OCI-LY7 (cell line): ENCODE measurements around the gene DNALI1. TPM values are rescaled to one million over a fixed set of nuclear protein-coding genes. Genes with fewer than 3 reads are reported as not detected.

Source experiments
- BruUV-seq: library from RNA; stranded (reverse); fragments of 400-500 nt; replicated peaks from 2 replicates; lab custom pipeline; 2021; lab: Mats Ljungman, UMichigan
- CTCF ChIA-PET: fragments of 300-600 bp; sonication (Branson Sonifier 250); formaldehyde crosslinking; loops from one replicate; lab custom pipeline; 2022; ENCODE audit warnings: antibody characterized with exemption; ENCODE audit not compliant: unreplicated experiment; lab: Charles Lee
- POLR2A ChIA-PET: fragments of 300-600 bp; sonication (Branson Sonifier 250); formaldehyde crosslinking; loops from one replicate; lab custom pipeline; 2022; ENCODE audit warnings: antibody characterized with exemption; lab: Charles Lee
- DNase-seq: peaks from one replicate; pipeline ENCODE4 v3.0.0-alpha.2; 2015; ENCODE audit warnings: low spot score
- H2AFZ ChIP-seq: fragments of 200-600 bp; sonication (generic), shearing (Covaris generic); 2 replicates; pipeline ENCODE4 v1.6.1; 2014; ENCODE audit warnings: mild to moderate bottlenecking, antibody characterized with exemption, low read length, moderate library complexity
- H3K27ac ChIP-seq: fragments of 200-600 bp; sonication (generic); 2 replicates; pipeline ENCODE4 v1.5.1; 2014; ENCODE audit warnings: mixed run types, low read depth, mild to moderate bottlenecking, moderate library complexity, low read length, inconsistent platforms; ENCODE audit not compliant: poor library complexity, severe bottlenecking
- H3K36me3 ChIP-seq: fragments of 200-600 bp; sonication (generic); 2 replicates; pipeline ENCODE4 v1.6.1; 2014; ENCODE audit warnings: mild to moderate bottlenecking, antibody characterized with exemption, low read length, moderate library complexity, mixed read lengths; ENCODE audit not compliant: insufficient read depth
- H3K4me1 ChIP-seq: fragments of 200-600 bp; sonication (generic); 2 replicates; pipeline ENCODE4 v1.5.1; 2014; ENCODE audit warnings: mild to moderate bottlenecking, low read length; ENCODE audit not compliant: insufficient read depth, poor library complexity, severe bottlenecking
- H3K4me2 ChIP-seq: fragments of 200-600 bp; sonication (generic); 2 replicates; pipeline ENCODE4 v1.6.1; 2014; ENCODE audit warnings: mild to moderate bottlenecking, low read length
- H3K4me3 ChIP-seq: fragments of 200-600 bp; sonication (generic); 2 replicates; pipeline ENCODE4 v1.5.1; 2014; ENCODE audit warnings: mild to moderate bottlenecking, low read depth, low read length; ENCODE audit not compliant: poor library complexity, severe bottlenecking
- H3K79me2 ChIP-seq: fragments of 200-600 bp; sonication (generic); 2 replicates; pipeline ENCODE4 v1.6.1; 2016; ENCODE audit warnings: low read depth, mild to moderate bottlenecking, low read length, moderate library complexity, mixed read lengths; ENCODE audit not compliant: insufficient read depth
- H3K9me2 ChIP-seq: fragments of 200-600 bp; sonication (generic); 2 replicates; pipeline ENCODE4 v1.6.1; 2016; ENCODE audit warnings: mild to moderate bottlenecking, low read length, mixed read lengths; ENCODE audit not compliant: insufficient read depth
- H3K9me3 ChIP-seq: fragments of 200-600 bp; sonication (generic); 2 replicates; pipeline ENCODE4 v1.6.1; 2014; ENCODE audit warnings: mild to moderate bottlenecking, mixed run types, low read length, mixed read lengths
- H4K20me1 ChIP-seq: fragments of 200-600 bp; sonication (generic); 2 replicates; pipeline ENCODE4 v1.6.1; 2014; ENCODE audit warnings: mild to moderate bottlenecking, antibody characterized with exemption, low read length, moderate library complexity, mixed read lengths; ENCODE audit not compliant: insufficient read depth
- EZH2phosphoT487 ChIP-seq: fragments of 200-600 bp; sonication (generic); IDR thresholded peaks from 2 replicates; pipeline ENCODE4 v1.6.1; 2018; ENCODE audit warnings: low read depth, borderline replicate concordance, mild to moderate bottlenecking, mixed run types, antibody characterized with exemption, low read length, moderate library complexity, mixed read lengths
- intact Hi-C: fragments of 100-400 bp; cut with micrococcal nuclease; formaldehyde crosslinking; loops from one replicate; pipeline ENCODE4 v1.10.0; 2022; ENCODE audit not compliant: unreplicated experiment
- total RNA-seq, 2 experiments: library from RNA; depleted of rRNA in 1 of 2; stranded (reverse); fragments of >200 nt in 1 of 2; shearing (Covaris generic) in 1 of 2; gene quantifications; 2 replicates each; pipeline ENCODE4 v1.2.3, GENCODE V29; 2014 to 2022
- TF ChIP-seq, protein P1 (sequence below): fragments of 200-600 bp; sonication (generic); conservative IDR thresholded peaks from 2 replicates; pipeline ENCODE4 v1.5.1; 2014; ENCODE audit warnings: mild to moderate bottlenecking, antibody characterized with exemption, low read length, moderate library complexity, mixed read lengths

Gene DNALI1
- total RNA-seq, 2 experiments from 2014 or later = not detected

GRCh38 chr1:37513795-37514349 lies 42.9 kb upstream of the DNALI1 start:
- peaks cover 13% of the 10 kb centered on the region; the same call in 1 of the 2 replicates for H3K79me2 ChIP-seq
- H3K9me2 ChIP-seq = no peaks in the 10 kb centered on the region
- DNase-seq = peak; percentile 69
- intact Hi-C loops = loop anchor here (2.0 to 5.0 kb wide), 2 partner anchors 39 to 178 kb away; partner anchors contain the start of genes CDCA8 and ZC3H12A
- H2AFZ ChIP-seq = peak overlapping the region; percentile 59; the same call in 1 of the 2 replicates
- TF ChIP-seq EZH2phosphoT487 = no peak
- TF ChIP-seq, protein P1, sequence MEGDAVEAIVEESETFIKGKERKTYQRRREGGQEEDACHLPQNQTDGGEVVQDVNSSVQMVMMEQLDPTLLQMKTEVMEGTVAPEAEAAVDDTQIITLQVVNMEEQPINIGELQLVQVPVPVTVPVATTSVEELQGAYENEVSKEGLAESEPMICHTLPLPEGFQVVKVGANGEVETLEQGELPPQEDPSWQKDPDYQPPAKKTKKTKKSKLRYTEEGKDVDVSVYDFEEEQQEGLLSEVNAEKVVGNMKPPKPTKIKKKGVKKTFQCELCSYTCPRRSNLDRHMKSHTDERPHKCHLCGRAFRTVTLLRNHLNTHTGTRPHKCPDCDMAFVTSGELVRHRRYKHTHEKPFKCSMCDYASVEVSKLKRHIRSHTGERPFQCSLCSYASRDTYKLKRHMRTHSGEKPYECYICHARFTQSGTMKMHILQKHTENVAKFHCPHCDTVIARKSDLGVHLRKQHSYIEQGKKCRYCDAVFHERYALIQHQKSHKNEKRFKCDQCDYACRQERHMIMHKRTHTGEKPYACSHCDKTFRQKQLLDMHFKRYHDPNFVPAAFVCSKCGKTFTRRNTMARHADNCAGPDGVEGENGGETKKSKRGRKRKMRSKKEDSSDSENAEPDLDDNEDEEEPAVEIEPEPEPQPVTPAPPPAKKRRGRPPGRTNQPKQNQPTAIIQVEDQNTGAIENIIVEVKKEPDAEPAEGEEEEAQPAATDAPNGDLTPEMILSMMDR = no peak
- H3K4me3 ChIP-seq = peak overlapping the region; percentile 82
- peaks cover 16% of the 10 kb centered on the region for H3K4me1 ChIP-seq
- peak overlapping the region; percentile 90 for H3K4me2 ChIP-seq
- CTCF ChIA-PET = interaction anchor here (0.7 to 0.8 kb wide), 3 partner anchors 36 to 176 kb away, joined by 3 to 4 read pairs (median 3); partner anchors contain the start of gene GNL2
- H3K27ac ChIP-seq = no peak overlapping the region
- H3K9me3 ChIP-seq = no peaks in the 10 kb centered on the region
- H4K20me1 ChIP-seq = peaks cover 10% of the 10 kb centered on the region; the same call in 1 of the 2 replicates
- peaks cover 31% of the 10 kb centered on the region for H3K36me3 ChIP-seq
- POLR2A ChIA-PET = interaction anchor here (0.5 to 1.5 kb wide), 7 partner anchors 23 to 1160 kb away, joined by 3 to 8 read pairs (median 6); no protein-coding TSS in a partner anchor
- BruUV-seq = no TSS peak

- ChIA-PET POLR2A (interaction anchor here (0.6 to 1.5 kb wide), 12 partner anchors 10 to 1373 kb away, joined by 3 to 8 read pairs (median 4); partner anchors contain the start of genes CDCA8 and ZC3H12A), CTCF (interaction anchor here (0.7 to 1.3 kb wide), 5 partner anchors 13 to 176 kb away, joined by 3 to 7 read pairs (median 4); partner anchors contain the start of gene GNL2)
- Histone ChIP-seq H3K4me3 (peak within 1 kb of the TSS; percentile 82), H3K27ac (peak within 1 kb of the TSS; percentile 47), H3K79me2 (peaks cover 13% of the 10 kb centered on the region; the same call in 1 of the 2 replicates), H3K9me2 (no peaks in the 10 kb centered on the region), H3K4me1 (peaks cover 16% of the 10 kb centered on the region), H2AFZ (peak within 1 kb of the TSS; percentile 88), H3K4me2 (peak within 1 kb of the TSS; percentile 90), H3K36me3 (peaks cover 25% of the 10 kb centered on the region), H4K20me1 (peaks cover 10% of the 10 kb centered on the region; the same call in 1 of the 2 replicates), H3K9me3 (no peaks in the 10 kb centered on the region)
- no peak for TF ChIP-seq EZH2phosphoT487
- TF ChIP-seq, protein P1 = peak; percentile 83
- BruUV-seq = no TSS peak
- peak; percentile 92 for DNase-seq
- intact Hi-C loops = loop anchor here (2.0 to 5.0 kb wide), 2 partner anchors 40 to 178 kb away; partner anchors contain the start of genes CDCA8 and ZC3H12A
Measured at GRCh38 chr1:37514350-37515184, 42.2 kb upstream of the DNALI1 start, which contains the start of gene MEAF6. MEAF6 (minus strand) TSS chr1:37514766; CDS start chr1:37514746, 20 bp downstream.
